Activated CD8-positive, alpha-beta memory T cell treated with anti-CD3 and anti-CD28 coated beads for 1 hour (primary cell): ENCODE data around the gene VILL.
A peak's percentile ranks its signal among the peaks of the same experiment; 100 is the strongest.
"Not testable (repeated sequence)": the region's sequence is repeated elsewhere in the genome, so short reads cannot be mapped to it uniquely, and the experiment has no call there.

Experiments
- DNase-seq, 2 donors: peaks; one replicate each; pipeline ENCODE4 v3.0.0-alpha.2; 2020; ENCODE audit warnings: low read depth in 1 of 2; ENCODE audit errors: extremely low read depth in 1 of 2

The VILL gene

GRCh38 chr3:38031022-38031994 is 40.7 kb downstream of the VILL start:
- DNase-seq, result no peak

GRCh38 chr3:38032328-38032865 is 41.8 kb downstream of the VILL start:
- no peak for DNase-seq

- DNase-seq, result not testable (repeated sequence)
Observed at GRCh38 chr3:38033586-38033985, 43.0 kb downstream of the VILL start.

- DNase-seq, result not testable (repeated sequence)
Observed at GRCh38 chr3:38034335-38034734, 43.7 kb downstream of the VILL start.

GRCh38 chr3:38036286-38036685 is 45.7 kb downstream of the VILL start:
- no peak for DNase-seq

GRCh38 chr3:38036906-38037305 is 46.3 kb downstream of the VILL start:
- no peak for DNase-seq

- DNase-seq, result no peak
Observed at GRCh38 chr3:38038447-38038911, 47.9 kb downstream of the VILL start.

- peak; percentile 65 to 71 for DNase-seq
Observed at GRCh38 chr3:38039101-38039898, 48.7 kb downstream of the VILL start, which contains the start of gene DLEC1. DLEC1 (plus strand) TSS chr3:38039208; CDS start chr3:38039226, 18 bp downstream.

- DNase-seq, result no peak
Observed at GRCh38 chr3:38039899-38040261, 49.3 kb downstream of the VILL start.

GRCh38 chr3:38040401-38040800 is 49.8 kb downstream of the VILL start:
- no peak for DNase-seq

- DNase-seq, result no peak
Observed at GRCh38 chr3:38043486-38043885, 52.9 kb downstream of the VILL start.

GRCh38 chr3:38046027-38046426 is 55.4 kb downstream of the VILL start:
- DNase-seq, result no peak

GRCh38 chr3:38046821-38047220 is 56.2 kb downstream of the VILL start:
- no peak for DNase-seq

- no peak for DNase-seq
Observed at GRCh38 chr3:38047896-38048295, 57.3 kb downstream of the VILL start.

- no peak for DNase-seq
Observed at GRCh38 chr3:38049358-38050126, 59.0 kb downstream of the VILL start.

GRCh38 chr3:38051131-38051530 is 60.5 kb downstream of the VILL start:
- DNase-seq, result no peak

GRCh38 chr3:38053286-38053685 is 62.7 kb downstream of the VILL start:
- not testable (repeated sequence) for DNase-seq

GRCh38 chr3:38053813-38054498 is 63.4 kb downstream of the VILL start:
- DNase-seq, result not testable (repeated sequence)

- no peak for DNase-seq
Observed at GRCh38 chr3:38054499-38055001, 64.0 kb downstream of the VILL start.
